ENCODE results near the gene TMPRSS2.

TMPRSS2 gene

GRCh38 chr21:41509145-41509496, 1.2 kb upstream of the TMPRSS2 start:
- Histone ChIP-seq H3K27ac (ENCODE audit: low read length) (no peak overlapping the region), H3K4me3 (ENCODE audit: low read length) (no peak overlapping the region), H3K9ac (ENCODE audit: low read length) (no peak overlapping the region), H3F3A (ENCODE audit: insufficient read depth, low read length) (no peaks in the 10 kb centered on the region), H3K9me3 (replicated peaks; ENCODE audit: insufficient read depth, low read length) (no peaks in the 10 kb centered on the region), H2AFZ (ENCODE audit: low read length) (no peak overlapping the region), H3K79me2 (ENCODE audit: low read length) (no peaks in the 10 kb centered on the region), H3K36me3 (replicated peaks; ENCODE audit: insufficient read depth, low read length) (no peaks in the 10 kb centered on the region), H3K4me2 (ENCODE audit: low read depth, low read length) (no peak overlapping the region), H4K20me1 (ENCODE audit: insufficient read depth, low read length) (no peaks in the 10 kb centered on the region), H3K4me1 (ENCODE audit: low read length) (0 out of 2 replicates have a peak, but pooled peaks cover 3% of the 10 kb centered on the region), H3K9me2 (replicated peaks; ENCODE audit: insufficient read depth, low read length) (no peaks in the 10 kb centered on the region), H3K27me3 (replicated peaks; ENCODE audit: insufficient read depth, low read length) (peaks cover 41% of the 10 kb centered on the region)
- DNase-seq, result no peak
- TF ChIP-seq CTCF (IDR thresholded peaks at IDR 0.05; ENCODE audit: low read length), result no peak
- TF ChIP-seq EZH2 (optimal IDR thresholded peaks at IDR 0.05; ENCODE audit: low read depth, low read length), result no peak
- TF ChIP-seq EZH2phosphoT487 (IDR thresholded peaks at IDR 0.05; ENCODE audit: low read length), result no peak

GRCh38 chr21:41508415-41509144, 622 bp upstream of the TMPRSS2 start:
- Histone ChIP-seq H3K4me3 (ENCODE audit: low read length) (no peak overlapping the region), H3K9me2 (replicated peaks; ENCODE audit: insufficient read depth, low read length) (no peaks in the 10 kb centered on the region), H3K79me2 (ENCODE audit: low read length) (no peaks in the 10 kb centered on the region), H3K9me3 (replicated peaks; ENCODE audit: insufficient read depth, low read length) (no peaks in the 10 kb centered on the region), H3F3A (ENCODE audit: insufficient read depth, low read length) (no peaks in the 10 kb centered on the region), H3K27me3 (replicated peaks; ENCODE audit: insufficient read depth, low read length) (peaks cover 41% of the 10 kb centered on the region), H3K36me3 (replicated peaks; ENCODE audit: insufficient read depth, low read length) (no peaks in the 10 kb centered on the region), H4K20me1 (ENCODE audit: insufficient read depth, low read length) (no peaks in the 10 kb centered on the region), H3K4me2 (ENCODE audit: low read depth, low read length) (no peak overlapping the region), H3K9ac (ENCODE audit: low read length) (no peak overlapping the region), H2AFZ (ENCODE audit: low read length) (no peak overlapping the region), H3K4me1 (ENCODE audit: low read length) (0 out of 2 replicates have a peak, but pooled peaks cover 8% of the 10 kb centered on the region), H3K27ac (ENCODE audit: low read length) (no peak overlapping the region)
- DNase-seq, result no peak
- TF ChIP-seq EZH2phosphoT487 (IDR thresholded peaks at IDR 0.05; ENCODE audit: low read length) (no peak), CTCF (IDR thresholded peaks at IDR 0.05; ENCODE audit: low read length) (no peak), EZH2 (optimal IDR thresholded peaks at IDR 0.05; ENCODE audit: low read depth, low read length) (no peak)

GRCh38 chr21:41506611-41507520, 1.1 kb downstream of the TMPRSS2 start:
- Histone ChIP-seq H3K27ac (ENCODE audit: low read length) (no peak overlapping the region), H3K36me3 (replicated peaks; ENCODE audit: insufficient read depth, low read length) (no peaks in the 10 kb centered on the region), H3K4me1 (ENCODE audit: low read length) (0 out of 2 replicates have a peak, but pooled peaks cover 8% of the 10 kb centered on the region), H3K27me3 (replicated peaks; ENCODE audit: insufficient read depth, low read length) (peaks cover 41% of the 10 kb centered on the region), H3K9ac (ENCODE audit: low read length) (no peak overlapping the region), H3F3A (ENCODE audit: insufficient read depth, low read length) (no peaks in the 10 kb centered on the region), H2AFZ (ENCODE audit: low read length) (no peak overlapping the region), H3K79me2 (ENCODE audit: low read length) (no peaks in the 10 kb centered on the region), H3K4me3 (ENCODE audit: low read length) (peak overlapping the region; percentile 35; the same call in 1 of the 2 replicates), H3K9me3 (replicated peaks; ENCODE audit: insufficient read depth, low read length) (no peaks in the 10 kb centered on the region), H4K20me1 (ENCODE audit: insufficient read depth, low read length) (no peaks in the 10 kb centered on the region), H3K9me2 (replicated peaks; ENCODE audit: insufficient read depth, low read length) (no peaks in the 10 kb centered on the region), H3K4me2 (ENCODE audit: low read depth, low read length) (peak overlapping the region; percentile 66)
- no peak for TF ChIP-seq CTCF (IDR thresholded peaks at IDR 0.05; ENCODE audit: low read length)
- no peak for TF ChIP-seq EZH2 (optimal IDR thresholded peaks at IDR 0.05; ENCODE audit: low read depth, low read length)
- TF ChIP-seq EZH2phosphoT487 (IDR thresholded peaks at IDR 0.05; ENCODE audit: low read length), result no peak
- no peak for DNase-seq

All from MM.1S (cell line).